Measurements from ENCODE around the gene CBR4.
A peak's percentile ranks its signal among the peaks of the same experiment; 100 is the strongest.

CBR4 gene

GRCh38 chr4:168942985-168943384, 67.1 kb downstream of the CBR4 start:
- Histone ChIP-seq H3K9me3 (ENCODE audit: control insufficient read depth, insufficient read depth, low read length) (no peaks in the 10 kb centered on the region), H3K27me3 (ENCODE audit: control insufficient read depth, low read length) (no peaks in the 10 kb centered on the region), H3K4me3 (ENCODE audit: low read length) (no peak overlapping the region), H3K79me2 (ENCODE audit: control insufficient read depth, low read length) (no peaks in the 10 kb centered on the region), H3K4me2 (ENCODE audit: low read length) (no peak overlapping the region), H3K4me1 (ENCODE audit: control insufficient read depth, low read length) (no peaks in the 10 kb centered on the region), H3K9me2 (replicated peaks; ENCODE audit: control insufficient read depth, low read length) (no peaks in the 10 kb centered on the region), H4K20me1 (ENCODE audit: control insufficient read depth, insufficient read depth, low read depth, low read length) (no peaks in the 10 kb centered on the region), H3K36me3 (ENCODE audit: control insufficient read depth, low read length) (no peaks in the 10 kb centered on the region), H3K27ac (ENCODE audit: low read depth, low read length) (no peak overlapping the region), H3F3A (ENCODE audit: control insufficient read depth, insufficient read depth) (no peaks in the 10 kb centered on the region)
- TF ChIP-seq CTCF (IDR thresholded peaks at IDR 0.05; ENCODE audit: low read depth, low read length, poor library complexity, severe bottlenecking) (peak; percentile 73), EZH2phosphoT487 (IDR thresholded peaks at IDR 0.05; ENCODE audit: borderline replicate concordance, low read length) (no peak)
